Lower leg skin (tissue), 3 donors: Measurements from ENCODE around the gene SPTB.

ENCODE experiments used
- CTCF ChIP-seq, 3 donors: fragments of 450-650 bp; IDR thresholded peaks; one replicate each; pipeline ENCODE4 v1.5.1; 2016; ENCODE audit warnings: antibody characterized with exemption in 3 of 3, mild to moderate bottlenecking in 3 of 3, moderate library complexity in 2 of 3
- POLR2A ChIP-seq, 2 donors: fragments of 450-650 bp; IDR thresholded peaks; one replicate each; pipeline ENCODE4 v1.6.1; 2016 to 2017; ENCODE audit warnings: antibody characterized with exemption in 2 of 2, mild to moderate bottlenecking in 1 of 2, moderate library complexity in 1 of 2

- TF ChIP-seq CTCF (IDR thresholded peaks at IDR 0.05) (no peak), POLR2A (IDR thresholded peaks at IDR 0.05) (no peak)
Observed at GRCh38 chr14:64732536-64733120, 147.1 kb downstream of the SPTB start.
